22Rv1 (cell line): ENCODE data around the gene A4GALT.
"Not testable (repeated sequence)": the region's sequence is repeated elsewhere in the genome, so short reads cannot be mapped to it uniquely, and the experiment has no call there.

Experiments
- H3K27ac ChIP-seq: fragments of 450-650 bp; 2 replicates; pipeline ENCODE4 v1.5.1; 2017
- ZFX ChIP-seq: fragments of 450-650 bp; IDR thresholded peaks from 2 replicates; pipeline ENCODE4 v1.6.1; 2017; ENCODE audit warnings: antibody characterized with exemption, borderline replicate concordance
- TF ChIP-seq, protein P1 (sequence below): fragments of 450-650 bp; IDR thresholded peaks from 2 replicates; pipeline ENCODE4 v1.5.1; 2017; ENCODE audit warnings: mild to moderate bottlenecking

The A4GALT gene

DNA sequence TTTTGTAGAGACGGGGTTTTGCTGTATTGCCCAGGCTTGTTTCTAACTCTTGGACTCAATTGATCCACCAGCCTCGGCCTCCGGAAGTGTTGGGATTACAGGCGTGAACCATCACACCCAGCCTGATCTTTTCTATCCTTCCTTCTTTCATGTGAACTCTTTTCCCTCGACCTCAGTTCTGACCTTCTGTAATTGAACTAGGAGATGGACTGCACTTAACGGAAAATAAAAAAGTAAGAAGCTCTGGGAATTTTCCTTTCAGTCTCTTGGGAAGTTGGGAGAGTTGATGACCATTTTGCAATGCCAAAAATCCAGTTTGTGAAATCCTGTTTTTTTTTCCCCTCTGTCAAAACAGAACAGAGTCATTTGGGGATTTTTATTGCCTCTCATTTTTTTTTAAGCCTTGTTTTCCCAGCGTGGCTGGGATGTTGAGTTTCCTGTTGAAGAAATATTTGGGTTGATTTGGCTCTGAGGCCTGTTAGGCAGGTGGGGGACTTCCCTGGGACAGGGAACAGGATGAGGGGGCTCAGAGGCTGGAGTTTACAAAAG is 44.5 kb downstream of the A4GALT start:
- H3K27ac ChIP-seq = no peak overlapping the region
- TF ChIP-seq, protein P1, sequence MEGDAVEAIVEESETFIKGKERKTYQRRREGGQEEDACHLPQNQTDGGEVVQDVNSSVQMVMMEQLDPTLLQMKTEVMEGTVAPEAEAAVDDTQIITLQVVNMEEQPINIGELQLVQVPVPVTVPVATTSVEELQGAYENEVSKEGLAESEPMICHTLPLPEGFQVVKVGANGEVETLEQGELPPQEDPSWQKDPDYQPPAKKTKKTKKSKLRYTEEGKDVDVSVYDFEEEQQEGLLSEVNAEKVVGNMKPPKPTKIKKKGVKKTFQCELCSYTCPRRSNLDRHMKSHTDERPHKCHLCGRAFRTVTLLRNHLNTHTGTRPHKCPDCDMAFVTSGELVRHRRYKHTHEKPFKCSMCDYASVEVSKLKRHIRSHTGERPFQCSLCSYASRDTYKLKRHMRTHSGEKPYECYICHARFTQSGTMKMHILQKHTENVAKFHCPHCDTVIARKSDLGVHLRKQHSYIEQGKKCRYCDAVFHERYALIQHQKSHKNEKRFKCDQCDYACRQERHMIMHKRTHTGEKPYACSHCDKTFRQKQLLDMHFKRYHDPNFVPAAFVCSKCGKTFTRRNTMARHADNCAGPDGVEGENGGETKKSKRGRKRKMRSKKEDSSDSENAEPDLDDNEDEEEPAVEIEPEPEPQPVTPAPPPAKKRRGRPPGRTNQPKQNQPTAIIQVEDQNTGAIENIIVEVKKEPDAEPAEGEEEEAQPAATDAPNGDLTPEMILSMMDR = no peak
- no peak for TF ChIP-seq ZFX

DNA sequence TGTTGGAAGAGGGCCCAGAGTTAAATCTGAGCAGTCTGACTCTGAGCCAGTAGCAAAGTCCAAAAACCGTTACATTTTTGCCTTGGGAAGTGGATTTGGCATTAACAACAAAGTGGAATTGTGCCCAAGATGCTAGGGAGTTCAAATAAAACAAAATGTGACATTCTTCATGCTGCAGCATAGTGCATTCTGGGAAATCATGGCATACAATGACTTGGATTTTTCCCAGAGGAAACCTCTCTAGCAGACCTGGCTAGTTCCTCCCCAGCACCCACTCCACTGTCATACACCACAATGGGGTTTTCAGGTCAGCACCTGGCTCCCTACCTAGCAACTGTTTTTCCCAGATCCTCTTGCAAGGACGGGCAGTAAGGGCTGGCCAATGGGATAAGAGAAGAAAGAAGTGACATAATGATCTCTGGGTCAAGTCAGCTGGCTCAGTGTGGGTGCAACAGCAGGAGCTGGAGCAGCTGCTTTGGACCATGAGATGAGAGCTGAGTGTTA is 46.7 kb downstream of the A4GALT start:
- no peak overlapping the region for H3K27ac ChIP-seq
- TF ChIP-seq ZFX = no peak
- TF ChIP-seq, protein P1 = no peak

DNA sequence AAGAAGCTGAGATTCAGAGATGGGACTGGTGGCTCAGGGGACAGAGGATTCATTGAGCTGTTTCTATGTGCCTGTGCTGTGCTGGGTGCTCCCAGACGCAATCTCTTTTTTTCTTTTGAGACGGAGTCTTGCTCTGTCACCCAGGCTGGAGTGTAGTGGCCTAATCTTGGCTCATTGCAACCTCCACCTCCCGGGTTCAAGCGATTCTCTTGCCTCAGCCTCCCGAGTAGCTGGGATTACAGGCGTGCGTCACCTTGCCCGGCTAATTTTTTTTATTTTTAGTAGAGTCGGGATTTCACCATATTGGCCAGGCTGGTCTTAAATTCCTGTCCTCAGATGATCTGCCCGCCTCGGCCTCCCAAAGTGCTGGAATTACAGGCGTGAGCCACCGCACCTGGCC is 47.6 kb downstream of the A4GALT start:
- H3K27ac ChIP-seq = not testable (repeated sequence)

DNA sequence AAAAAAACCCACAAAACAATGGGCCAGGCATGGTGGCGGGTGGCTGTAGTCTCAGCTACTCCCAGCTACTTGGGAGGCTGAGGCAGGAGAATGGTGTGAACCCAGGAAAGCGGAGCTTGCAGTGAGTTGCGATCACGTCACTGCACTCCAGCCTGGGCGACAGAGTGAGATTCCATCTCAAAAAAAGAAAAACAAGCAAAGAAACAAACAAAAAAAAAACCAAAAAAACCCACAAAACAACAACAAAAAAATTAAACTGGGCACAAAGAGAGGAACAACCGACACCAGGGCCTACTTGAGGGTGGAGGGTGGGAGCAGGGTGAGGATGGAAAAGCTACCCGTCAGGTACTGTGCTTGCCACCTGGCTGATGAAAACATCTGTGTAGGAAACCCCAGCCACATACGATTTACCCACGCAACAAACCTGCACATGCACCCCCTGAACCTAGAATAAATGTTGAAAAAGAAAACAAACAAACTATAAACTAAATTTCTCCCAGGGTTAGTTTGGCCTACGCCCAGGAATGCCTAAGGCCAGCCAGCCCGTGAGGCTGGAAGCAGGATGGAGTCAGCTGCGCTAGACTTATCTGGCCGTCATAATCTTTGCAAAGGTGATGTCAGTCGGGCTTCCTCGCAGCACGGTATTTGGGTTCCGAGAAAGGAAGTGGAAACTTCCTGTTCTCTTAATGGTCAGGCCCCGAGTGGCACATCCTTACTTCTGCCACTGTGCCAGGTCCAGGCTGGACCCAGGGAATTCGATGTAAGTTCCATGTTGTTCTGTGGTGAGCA is 49.6 kb downstream of the A4GALT start:
- no peak for TF ChIP-seq ZFX
- TF ChIP-seq, protein P1 = no peak
- H3K27ac ChIP-seq = no peak overlapping the region

DNA sequence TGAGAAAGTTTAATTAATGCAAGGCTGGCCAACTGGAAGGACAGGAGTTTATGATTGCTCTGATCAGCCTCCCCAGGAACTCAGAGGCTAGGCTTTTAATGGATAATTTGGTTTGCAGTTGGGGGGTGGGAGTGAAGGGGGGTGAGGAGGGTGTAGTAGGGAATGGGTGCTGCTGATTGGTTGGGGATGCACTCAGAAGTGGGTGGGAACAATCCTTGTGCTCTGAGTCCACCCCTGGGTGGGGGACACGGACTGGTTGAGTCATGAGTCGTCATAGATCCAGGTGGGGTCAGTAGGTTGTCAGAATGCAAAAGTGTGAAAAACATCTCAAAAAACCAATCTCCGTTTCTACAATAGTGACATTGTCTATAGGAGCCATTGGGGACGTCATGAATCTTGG is 50.6 kb downstream of the A4GALT start:
- TF ChIP-seq ZFX = no peak
- TF ChIP-seq, protein P1 = no peak
- no peak overlapping the region for H3K27ac ChIP-seq

DNA sequence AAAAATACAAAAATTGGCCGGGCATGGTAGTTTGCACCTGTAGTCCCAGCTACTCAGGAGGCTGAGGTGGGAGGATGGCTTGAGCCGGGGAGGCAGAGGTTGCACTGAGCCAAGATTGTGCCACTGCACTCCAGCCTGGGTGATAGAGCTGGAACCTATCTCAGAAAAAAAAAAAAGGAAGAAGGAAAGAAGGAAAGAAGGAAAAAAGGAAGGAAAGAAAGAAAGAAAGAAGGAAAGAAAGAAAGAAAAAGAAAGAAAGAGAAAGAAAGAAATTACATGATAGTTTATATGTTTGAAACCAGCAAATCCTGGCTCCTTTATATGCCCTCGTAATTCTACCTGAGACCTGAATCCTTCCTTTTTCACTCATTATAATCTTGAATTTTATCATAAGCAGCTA is 54.3 kb downstream of the A4GALT start:
- H3K27ac ChIP-seq = not testable (repeated sequence)

DNA sequence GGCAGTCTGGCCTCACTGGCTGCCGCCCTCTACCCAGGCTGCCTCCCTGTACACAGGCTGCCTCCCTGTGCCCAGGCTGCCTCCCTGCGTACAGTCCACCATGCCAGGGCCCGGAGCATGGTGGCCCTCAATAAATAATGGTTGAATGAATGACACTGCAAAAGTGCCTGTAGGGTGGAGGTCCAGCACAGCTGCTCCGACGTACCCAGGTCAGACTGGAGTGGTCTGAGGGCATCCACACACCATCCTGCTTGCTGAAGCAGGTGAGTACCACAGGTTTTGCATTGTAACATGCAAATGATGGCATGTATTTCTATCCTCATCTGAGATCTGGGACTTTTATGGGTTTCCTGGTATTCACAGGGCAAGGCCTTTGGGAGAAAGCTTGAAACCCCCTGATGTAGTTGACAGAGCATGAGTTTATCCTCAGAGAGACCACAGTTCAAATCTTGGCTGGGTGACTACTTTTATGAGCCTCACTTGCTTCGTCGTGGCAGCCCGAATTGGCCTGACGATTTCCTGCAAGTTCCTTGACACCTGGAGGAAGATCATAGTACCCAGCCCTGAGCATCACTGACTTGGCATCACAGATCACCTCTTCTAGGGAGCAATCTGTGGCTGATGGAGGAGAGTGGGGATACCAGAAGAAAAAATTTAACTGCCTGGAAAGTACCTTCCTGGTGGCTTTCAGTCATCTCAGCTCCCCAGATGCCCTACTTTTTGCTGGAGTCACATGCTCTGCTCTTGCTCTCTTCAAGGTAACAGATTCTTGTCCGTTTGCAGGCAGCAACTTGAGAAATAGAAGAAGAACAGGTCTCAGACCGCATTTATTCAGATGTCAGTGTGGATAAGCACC is 55.5 kb downstream of the A4GALT start:
- H3K27ac ChIP-seq = no peak overlapping the region
- TF ChIP-seq ZFX = no peak
- TF ChIP-seq, protein P1 = no peak
